ENCODE data around the gene MCUB. TPM values are rescaled to one million over a fixed set of nuclear protein-coding genes. Genes with fewer than 3 reads are reported as not detected.

MCUB gene
- total and polyA plus RNA-seq, 2 of the 13 experiments (the other 11 are each of a cell fraction or from before 2014, with no cell fraction given), result 0.95 to 2.2 TPM

DNA sequence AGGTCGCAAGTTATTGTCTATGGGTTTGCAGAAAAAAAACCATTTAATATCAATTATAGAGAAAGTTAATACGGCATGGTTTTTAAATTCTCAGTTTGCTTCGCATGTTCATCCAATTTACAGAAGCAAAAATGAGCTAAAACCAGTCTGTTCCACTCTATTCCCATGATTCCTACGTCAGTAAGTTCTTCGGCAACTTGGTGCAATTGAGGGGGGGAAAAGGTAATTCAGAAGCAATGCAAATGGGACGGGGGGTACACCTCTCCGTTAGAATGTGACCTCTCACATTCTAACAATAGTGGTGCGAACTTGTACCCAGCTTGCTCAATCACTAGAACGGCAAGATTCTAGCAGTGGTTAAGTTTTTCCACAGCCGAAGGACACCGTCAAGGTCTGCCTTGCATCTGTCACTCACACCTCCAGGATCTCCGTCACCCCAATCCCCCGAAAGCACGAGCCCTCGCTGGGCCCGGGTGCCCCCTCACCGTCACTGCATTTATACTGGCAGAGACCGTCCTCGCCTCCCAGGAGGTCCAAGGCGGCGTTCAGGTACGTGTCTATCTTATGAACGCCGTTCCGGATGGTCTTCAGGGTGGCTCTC lies 169.2 kb downstream of the MCUB start (continued):
- TF ChIP-seq FOXM1 (CRISPR knock-in tag; IDR thresholded peaks at IDR 0.05), result no peak
- no peak for TF ChIP-seq ETV5 (CRISPR knock-in tag; IDR thresholded peaks at IDR 0.05; ENCODE audit: borderline replicate concordance)
- TF ChIP-seq CREB1 (IDR thresholded peaks at IDR 0.05), result no peak
- 0 out of 2 replicates have a peak, but pooled peaks have one; percentile 18 for TF ChIP-seq CREB1 (CRISPR knock-in tag; IDR thresholded peaks at IDR 0.05)
- TF ChIP-seq, protein P1, sequence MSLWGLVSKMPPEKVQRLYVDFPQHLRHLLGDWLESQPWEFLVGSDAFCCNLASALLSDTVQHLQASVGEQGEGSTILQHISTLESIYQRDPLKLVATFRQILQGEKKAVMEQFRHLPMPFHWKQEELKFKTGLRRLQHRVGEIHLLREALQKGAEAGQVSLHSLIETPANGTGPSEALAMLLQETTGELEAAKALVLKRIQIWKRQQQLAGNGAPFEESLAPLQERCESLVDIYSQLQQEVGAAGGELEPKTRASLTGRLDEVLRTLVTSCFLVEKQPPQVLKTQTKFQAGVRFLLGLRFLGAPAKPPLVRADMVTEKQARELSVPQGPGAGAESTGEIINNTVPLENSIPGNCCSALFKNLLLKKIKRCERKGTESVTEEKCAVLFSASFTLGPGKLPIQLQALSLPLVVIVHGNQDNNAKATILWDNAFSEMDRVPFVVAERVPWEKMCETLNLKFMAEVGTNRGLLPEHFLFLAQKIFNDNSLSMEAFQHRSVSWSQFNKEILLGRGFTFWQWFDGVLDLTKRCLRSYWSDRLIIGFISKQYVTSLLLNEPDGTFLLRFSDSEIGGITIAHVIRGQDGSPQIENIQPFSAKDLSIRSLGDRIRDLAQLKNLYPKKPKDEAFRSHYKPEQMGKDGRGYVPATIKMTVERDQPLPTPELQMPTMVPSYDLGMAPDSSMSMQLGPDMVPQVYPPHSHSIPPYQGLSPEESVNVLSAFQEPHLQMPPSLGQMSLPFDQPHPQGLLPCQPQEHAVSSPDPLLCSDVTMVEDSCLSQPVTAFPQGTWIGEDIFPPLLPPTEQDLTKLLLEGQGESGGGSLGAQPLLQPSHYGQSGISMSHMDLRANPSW (CRISPR knock-in tag; IDR thresholded peaks at IDR 0.05; ENCODE audit: borderline replicate concordance), result no peak
- TF ChIP-seq ZNF143 (CRISPR knock-in tag; IDR thresholded peaks at IDR 0.05), result 0 out of 2 replicates have a peak, but pooled peaks have one; percentile 18
- TF ChIP-seq ZSCAN21 (CRISPR knock-in tag; IDR thresholded peaks at IDR 0.05; ENCODE audit: borderline replicate concordance), result no peak
- no peak for TF ChIP-seq ZSCAN31 (CRISPR knock-in tag; IDR thresholded peaks at IDR 0.05; ENCODE audit: low read depth)
- TF ChIP-seq ZNF44 (CRISPR knock-in tag; IDR thresholded peaks at IDR 0.05), result no peak
- TF ChIP-seq ZFP36 (IDR thresholded peaks at IDR 0.05; ENCODE audit: borderline replicate concordance, low read depth, low read length, partially characterized antibody), result no peak
- TF ChIP-seq NCOA1 (CRISPR knock-in tag; IDR thresholded peaks at IDR 0.05), result no peak
- TF ChIP-seq, protein P2, sequence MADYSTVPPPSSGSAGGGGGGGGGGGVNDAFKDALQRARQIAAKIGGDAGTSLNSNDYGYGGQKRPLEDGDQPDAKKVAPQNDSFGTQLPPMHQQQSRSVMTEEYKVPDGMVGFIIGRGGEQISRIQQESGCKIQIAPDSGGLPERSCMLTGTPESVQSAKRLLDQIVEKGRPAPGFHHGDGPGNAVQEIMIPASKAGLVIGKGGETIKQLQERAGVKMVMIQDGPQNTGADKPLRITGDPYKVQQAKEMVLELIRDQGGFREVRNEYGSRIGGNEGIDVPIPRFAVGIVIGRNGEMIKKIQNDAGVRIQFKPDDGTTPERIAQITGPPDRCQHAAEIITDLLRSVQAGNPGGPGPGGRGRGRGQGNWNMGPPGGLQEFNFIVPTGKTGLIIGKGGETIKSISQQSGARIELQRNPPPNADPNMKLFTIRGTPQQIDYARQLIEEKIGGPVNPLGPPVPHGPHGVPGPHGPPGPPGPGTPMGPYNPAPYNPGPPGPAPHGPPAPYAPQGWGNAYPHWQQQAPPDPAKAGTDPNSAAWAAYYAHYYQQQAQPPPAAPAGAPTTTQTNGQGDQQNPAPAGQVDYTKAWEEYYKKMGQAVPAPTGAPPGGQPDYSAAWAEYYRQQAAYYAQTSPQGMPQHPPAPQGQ (CRISPR knock-in tag; IDR thresholded peaks at IDR 0.05; ENCODE audit: borderline replicate concordance), result no peak
- no peak for TF ChIP-seq RBM22 (optimal IDR thresholded peaks at IDR 0.05; ENCODE audit: low read length)
- no peak for TF ChIP-seq ZNF292 (CRISPR knock-in tag; IDR thresholded peaks at IDR 0.05; ENCODE audit: borderline replicate concordance, low read depth)
- TF ChIP-seq ETV6 (CRISPR knock-in tag; conservative IDR thresholded peaks at IDR 0.05), result no peak
- TF ChIP-seq PTBP1 (IDR thresholded peaks at IDR 0.05; ENCODE audit: low read depth, low read length, poor library complexity, severe bottlenecking), result no peak
- TF ChIP-seq MAZ (IDR thresholded peaks at IDR 0.05; ENCODE audit: borderline replicate concordance, low read depth, low read length), result no peak
- no peak for TF ChIP-seq MAZ (CRISPR knock-in tag; IDR thresholded peaks at IDR 0.05; ENCODE audit: low read depth)
- TF ChIP-seq ZNF563 (CRISPR knock-in tag; IDR thresholded peaks at IDR 0.05), result no peak
- no peak for TF ChIP-seq ARNT2 (CRISPR knock-in tag; IDR thresholded peaks at IDR 0.05; ENCODE audit: low read depth)
- no peak for TF ChIP-seq SAFB2 (CRISPR knock-in tag; IDR thresholded peaks at IDR 0.05; ENCODE audit: borderline replicate concordance, low read depth)
- peak; percentile 6; the same call in 1 of the 2 replicates for TF ChIP-seq RXRB (CRISPR knock-in tag; IDR thresholded peaks at IDR 0.05; ENCODE audit: borderline replicate concordance)
- TF ChIP-seq, protein P3, sequence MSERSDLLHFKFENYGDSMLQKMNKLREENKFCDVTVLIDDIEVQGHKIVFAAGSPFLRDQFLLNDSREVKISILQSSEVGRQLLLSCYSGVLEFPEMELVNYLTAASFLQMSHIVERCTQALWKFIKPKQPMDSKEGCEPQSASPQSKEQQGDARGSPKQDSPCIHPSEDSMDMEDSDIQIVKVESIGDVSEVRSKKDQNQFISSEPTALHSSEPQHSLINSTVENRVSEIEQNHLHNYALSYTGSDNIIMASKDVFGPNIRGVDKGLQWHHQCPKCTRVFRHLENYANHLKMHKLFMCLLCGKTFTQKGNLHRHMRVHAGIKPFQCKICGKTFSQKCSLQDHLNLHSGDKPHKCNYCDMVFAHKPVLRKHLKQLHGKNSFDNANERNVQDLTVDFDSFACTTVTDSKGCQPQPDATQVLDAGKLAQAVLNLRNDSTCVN (CRISPR knock-in tag; IDR thresholded peaks at IDR 0.05; ENCODE audit: borderline replicate concordance), result no peak
- no peak for TF ChIP-seq TEAD2 (CRISPR knock-in tag; IDR thresholded peaks at IDR 0.05)
- TF ChIP-seq, protein P4, sequence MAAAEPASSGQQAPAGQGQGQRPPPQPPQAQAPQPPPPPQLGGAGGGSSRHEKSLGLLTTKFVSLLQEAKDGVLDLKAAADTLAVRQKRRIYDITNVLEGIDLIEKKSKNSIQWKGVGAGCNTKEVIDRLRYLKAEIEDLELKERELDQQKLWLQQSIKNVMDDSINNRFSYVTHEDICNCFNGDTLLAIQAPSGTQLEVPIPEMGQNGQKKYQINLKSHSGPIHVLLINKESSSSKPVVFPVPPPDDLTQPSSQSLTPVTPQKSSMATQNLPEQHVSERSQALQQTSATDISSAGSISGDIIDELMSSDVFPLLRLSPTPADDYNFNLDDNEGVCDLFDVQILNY (CRISPR knock-in tag; conservative IDR thresholded peaks at IDR 0.05), result no peak
